Psoas muscle (tissue), 8 donors: ENCODE data around the gene LPA. TPM values are rescaled to one million over a fixed set of nuclear protein-coding genes. Genes with fewer than 3 reads are reported as not detected.
"Not testable (repeated sequence)": the region's sequence is repeated elsewhere in the genome, so short reads cannot be mapped to it uniquely, and the experiment has no call there.

ENCODE experiments used
- ATAC-seq, 4 donors: fragments of 200-7000 bp; cut with Tn5 transposase; one replicate each; pipeline ENCODE4 v1.9.1; 2020; ENCODE audit warnings: moderate library complexity in 3 of 4, mild to moderate bottlenecking in 2 of 4
- DNase-seq, 2 donors: peaks; one replicate each; pipeline ENCODE4 v3.0.0-alpha.2; 2020
- H3K27ac ChIP-seq: fragments of 200-600 bp; one replicate; pipeline ENCODE4 v1.8.0; 2022
- H3K27me3 ChIP-seq, 3 donors: fragments of 200-600 bp in 1 of 3; one replicate each; pipeline versions ENCODE4 v1.6.1 to v1.8.0; 2013 to 2022; ENCODE audit warnings: low read length in 2 of 3, mild to moderate bottlenecking in 2 of 3, moderate library complexity in 1 of 3; ENCODE audit not compliant: insufficient read depth in 3 of 3
- H3K36me3 ChIP-seq, 2 donors: fragments of 200-600 bp in 1 of 2; one replicate each; pipeline versions ENCODE4 v1.6.1 to v1.8.0; 2013 to 2022; ENCODE audit warnings: low read depth in 1 of 2, mild to moderate bottlenecking in 1 of 2, moderate library complexity in 1 of 2; ENCODE audit not compliant: insufficient read depth in 1 of 2
- H3K4me1 ChIP-seq: fragments of 200-600 bp; one replicate; pipeline ENCODE4 v1.8.0; 2022
- H3K4me3 ChIP-seq: fragments of 200-600 bp; one replicate; pipeline ENCODE4 v1.8.0; 2022; ENCODE audit warnings: mild to moderate bottlenecking
- H3K9me3 ChIP-seq: fragments of 200-600 bp; one replicate; pipeline ENCODE4 v1.8.0; 2022
- WGBS, 3 donors: extraction: QIAGEN DNeasy Blood & Tissue Kit; methylation state at CpG; one replicate each; pipeline versions ENCODE4 v1.1.6 to v1.1.7; 2013; 5-methylcytosine and 5-hydroxymethylcytosine counted together
- intact Hi-C, 2 donors: fragments of 100-400 bp; cut with DNase I; formaldehyde crosslinking; loops; one replicate each; pipeline versions ENCODE4 v1.11.0 to v1.14.2; 2022
- polyA plus RNA-seq, 3 donors: library from polyadenylated mRNA; stranded (reverse); fragments of 200-250 nt; gene quantifications; one replicate each; pipeline ENCODE4 v1.2.3, GENCODE V29; 2013
- total RNA-seq, 4 donors: library from RNA; stranded (reverse); fragmentation: NEBNext Ultra II Directional in 2 of 4; extraction: Animal tissue kit (Norgen Biotek cat#: 25700) in 2 of 4; gene quantifications; one replicate each; pipeline versions ENCODE4 v1.2.1 to v1.2.4, GENCODE V29; 2021 to 2023
- TF ChIP-seq, protein P1 (sequence below): fragments of 200-600 bp; IDR thresholded peaks from one replicate; pipeline ENCODE4 v1.8.0; 2022; ENCODE audit warnings: antibody characterized with exemption
- donor health status: healthy with polysubstance abuse.
- donor health status: DM: no; HTN: no; CAD: no; lungs with moderate emphysema.
- donor health status: Bipolar disorder and iron deficiency.
- donor health status: healthy.
- donor health status: DM: yes; HTN: yes; CAD: no.
- donor health status: DM: no; HTN: no; CAD: no.
- donor health status: DM: no; HTN: no; CAD: no.
- donor health status: DM: yes; HTN: yes; CAD: no.

Gene LPA
- total and polyA plus RNA-seq, 7 donors, result 0.17 TPM; not detected in 6

- H3K27ac ChIP-seq, result no peak overlapping the region
- peaks cover 3% of the 10 kb centered on the region for H3K9me3 ChIP-seq
- TF ChIP-seq, protein P1, sequence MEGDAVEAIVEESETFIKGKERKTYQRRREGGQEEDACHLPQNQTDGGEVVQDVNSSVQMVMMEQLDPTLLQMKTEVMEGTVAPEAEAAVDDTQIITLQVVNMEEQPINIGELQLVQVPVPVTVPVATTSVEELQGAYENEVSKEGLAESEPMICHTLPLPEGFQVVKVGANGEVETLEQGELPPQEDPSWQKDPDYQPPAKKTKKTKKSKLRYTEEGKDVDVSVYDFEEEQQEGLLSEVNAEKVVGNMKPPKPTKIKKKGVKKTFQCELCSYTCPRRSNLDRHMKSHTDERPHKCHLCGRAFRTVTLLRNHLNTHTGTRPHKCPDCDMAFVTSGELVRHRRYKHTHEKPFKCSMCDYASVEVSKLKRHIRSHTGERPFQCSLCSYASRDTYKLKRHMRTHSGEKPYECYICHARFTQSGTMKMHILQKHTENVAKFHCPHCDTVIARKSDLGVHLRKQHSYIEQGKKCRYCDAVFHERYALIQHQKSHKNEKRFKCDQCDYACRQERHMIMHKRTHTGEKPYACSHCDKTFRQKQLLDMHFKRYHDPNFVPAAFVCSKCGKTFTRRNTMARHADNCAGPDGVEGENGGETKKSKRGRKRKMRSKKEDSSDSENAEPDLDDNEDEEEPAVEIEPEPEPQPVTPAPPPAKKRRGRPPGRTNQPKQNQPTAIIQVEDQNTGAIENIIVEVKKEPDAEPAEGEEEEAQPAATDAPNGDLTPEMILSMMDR, result no peak
- H3K4me3 ChIP-seq, result no peak overlapping the region
- no peaks in the 10 kb centered on the region for H3K4me1 ChIP-seq
- ATAC-seq, result no peak
- no peaks in the 10 kb centered on the region for H3K27me3 ChIP-seq
- 89 to 91% (median 89%) methylated on average over 10 of the region's 10 CpGs for WGBS, 3 donors
- no peaks in the 10 kb centered on the region for H3K36me3 ChIP-seq
- no peak for DNase-seq
- intact Hi-C loops, result no loop called here
These were observed 29.4 kb downstream of the LPA start for GRCh38 chr6:160634706-160635105.

- H3K27ac ChIP-seq, result no peak overlapping the region
- H3K36me3 ChIP-seq, result no peaks in the 10 kb centered on the region
- ATAC-seq (no peak), DNase-seq (no peak)
- WGBS, 3 donors, result 23 to 43% (median 34%) methylated on average over 1 of the region's 1 CpG
- intact Hi-C loops, result no loop called here
- TF ChIP-seq, protein P1, result no peak
- no peaks in the 10 kb centered on the region for H3K9me3 ChIP-seq
- H3K27me3 ChIP-seq, result no peaks in the 10 kb centered on the region
- no peaks in the 10 kb centered on the region for H3K4me1 ChIP-seq
- no peak overlapping the region for H3K4me3 ChIP-seq
These were observed 67.9 kb downstream of the LPA start for GRCh38 chr6:160595838-160596832.

- H3K27ac ChIP-seq, H3K4me3 ChIP-seq, H3K9me3 ChIP-seq, H3K4me1 ChIP-seq, ATAC-seq, H3K36me3 ChIP-seq, intact Hi-C loops, DNase-seq, H3K27me3 ChIP-seq: not testable (repeated sequence)
- 49 to 62% (median 53%) methylated on average over 4 of the region's 4 CpGs for WGBS, 3 donors
These were observed 68.8 kb downstream of the LPA start for GRCh38 chr6:160595297-160595696.

- intact Hi-C loops, result no loop called here
- no peak for ATAC-seq
- WGBS, 3 donors, result 77 to 79% (median 78%) methylated on average over 4 of the region's 4 CpGs
- H3K36me3 ChIP-seq, result no peaks in the 10 kb centered on the region
- H3K27ac ChIP-seq, result no peak overlapping the region
- no peak overlapping the region for H3K4me3 ChIP-seq
- TF ChIP-seq, protein P1, result no peak
- no peaks in the 10 kb centered on the region for H3K4me1 ChIP-seq
- no peak for DNase-seq
- H3K27me3 ChIP-seq, result peaks cover 0 to 5% (median 0%) of the 10 kb centered on the region in 3 donors
- H3K9me3 ChIP-seq, result no peaks in the 10 kb centered on the region
These were observed 77.7 kb downstream of the LPA start for GRCh38 chr6:160586374-160586773.

DNA sequence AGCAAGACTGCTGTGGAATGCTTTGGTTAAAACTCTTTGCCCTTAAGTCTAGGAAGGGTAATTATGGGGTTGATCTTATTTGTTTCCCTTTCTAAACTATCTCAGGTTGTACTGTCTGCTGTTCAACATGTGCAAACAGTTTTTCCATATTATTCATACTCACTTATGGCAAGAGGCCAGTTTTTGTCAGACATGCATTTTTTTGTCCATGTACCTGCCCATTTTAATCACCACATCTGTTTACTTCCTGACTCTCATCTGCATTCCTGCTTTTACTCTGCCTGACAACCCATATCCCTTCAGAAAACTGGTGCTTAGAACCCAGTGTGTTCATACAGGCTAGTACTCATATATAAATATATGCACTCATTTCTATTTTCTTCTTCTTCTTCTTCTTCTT is 80.3 kb downstream of the LPA start:
- intact Hi-C loops, result no loop called here
- H3K27me3 ChIP-seq, result peaks cover 0 to 5% (median 0%) of the 10 kb centered on the region in 3 donors
- no peaks in the 10 kb centered on the region for H3K36me3 ChIP-seq
- H3K27ac ChIP-seq, result no peak overlapping the region
- ATAC-seq (no peak), DNase-seq (no peak)
- TF ChIP-seq, protein P1, result no peak
- H3K4me3 ChIP-seq, result no peak overlapping the region
- H3K9me3 ChIP-seq, result no peaks in the 10 kb centered on the region
- no peaks in the 10 kb centered on the region for H3K4me1 ChIP-seq
